Measurements from ENCODE around the gene SEC14L1.

Gene SEC14L1

DNA sequence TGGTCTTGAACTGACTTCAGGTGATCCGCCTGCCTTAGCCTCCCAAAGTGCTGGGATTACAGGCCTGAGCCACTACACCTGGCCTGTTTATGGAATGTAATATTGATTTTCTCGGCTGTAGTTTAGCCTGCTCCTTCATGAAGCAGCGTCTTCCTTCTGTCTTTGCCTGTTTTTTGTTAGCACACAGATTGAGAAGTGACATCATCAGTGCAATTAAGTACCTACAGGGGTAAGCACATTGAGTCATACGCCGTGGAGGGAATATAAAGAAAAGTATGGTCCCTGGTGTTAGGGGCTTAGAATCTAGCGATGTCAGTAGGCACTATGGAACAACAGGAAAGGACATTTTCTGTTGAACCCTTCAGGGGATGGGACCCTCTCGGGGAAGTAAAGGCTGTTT is 48.7 kb upstream of the SEC14L1 start (continued):
- TF ChIP-seq ZNF600 (tag by site-specific recombination; IDR thresholded peaks at IDR 0.05) (peak; percentile 48; the same call in 1 of the 2 replicates), PATZ1 (tag by site-specific recombination; IDR thresholded peaks at IDR 0.05) (no peak), ZNF274 (IDR thresholded peaks at IDR 0.05; ENCODE audit: low read length) (no peak), ZNF274 (tag by site-specific recombination; IDR thresholded peaks at IDR 0.05; ENCODE audit: borderline replicate concordance) (no peak), ZFP3 (tag by site-specific recombination; IDR thresholded peaks at IDR 0.05; ENCODE audit: low read depth) (no peak), ZBTB7A (tag by site-specific recombination; IDR thresholded peaks at IDR 0.05; ENCODE audit: low read depth) (no peak), ZNF610 (tag by site-specific recombination; IDR thresholded peaks at IDR 0.05; ENCODE audit: borderline replicate concordance) (no peak), ZNF561 (tag by site-specific recombination; IDR thresholded peaks at IDR 0.05; ENCODE audit: borderline replicate concordance) (no peak), ZNF660 (tag by site-specific recombination; IDR thresholded peaks at IDR 0.05) (peak; percentile 68), ZBTB21 (tag by site-specific recombination; IDR thresholded peaks at IDR 0.05) (peak; percentile 94), ZNF354C (tag by site-specific recombination; IDR thresholded peaks at IDR 0.05; ENCODE audit: borderline replicate concordance, low read depth) (no peak), ZNF560 (tag by site-specific recombination; IDR thresholded peaks at IDR 0.05; ENCODE audit: borderline replicate concordance) (no peak), KLF9 (tag by site-specific recombination; IDR thresholded peaks at IDR 0.05; ENCODE audit: low read depth) (no peak), MYNN (tag by site-specific recombination; IDR thresholded peaks at IDR 0.05; ENCODE audit: borderline replicate concordance) (no peak), ZNF16 (tag by site-specific recombination; IDR thresholded peaks at IDR 0.05; ENCODE audit: low read depth) (no peak), ZNF121 (tag by site-specific recombination; IDR thresholded peaks at IDR 0.05) (no peak), KLF10 (tag by site-specific recombination; IDR thresholded peaks at IDR 0.05) (no peak), WT1 (tag by site-specific recombination; IDR thresholded peaks at IDR 0.05) (no peak), ZFP69B (tag by site-specific recombination; IDR thresholded peaks at IDR 0.05) (0 out of 2 replicates have a peak, but pooled peaks have one; percentile 35), SCRT1 (tag by site-specific recombination; IDR thresholded peaks at IDR 0.05; ENCODE audit: borderline replicate concordance) (no peak), EGR2 (tag by site-specific recombination; IDR thresholded peaks at IDR 0.05; ENCODE audit: low read depth) (no peak), ZNF549 (tag by site-specific recombination; IDR thresholded peaks at IDR 0.05) (no peak), ZNF473 (tag by site-specific recombination; IDR thresholded peaks at IDR 0.05) (no peak), GFI1B (tag by site-specific recombination; IDR thresholded peaks at IDR 0.05) (no peak), REPIN1 (tag by site-specific recombination; IDR thresholded peaks at IDR 0.05; ENCODE audit: low read depth) (no peak), ZNF529 (tag by site-specific recombination; IDR thresholded peaks at IDR 0.05; ENCODE audit: insufficient replicate concordance) (no peak)
- TF ChIP-seq, protein P1, sequence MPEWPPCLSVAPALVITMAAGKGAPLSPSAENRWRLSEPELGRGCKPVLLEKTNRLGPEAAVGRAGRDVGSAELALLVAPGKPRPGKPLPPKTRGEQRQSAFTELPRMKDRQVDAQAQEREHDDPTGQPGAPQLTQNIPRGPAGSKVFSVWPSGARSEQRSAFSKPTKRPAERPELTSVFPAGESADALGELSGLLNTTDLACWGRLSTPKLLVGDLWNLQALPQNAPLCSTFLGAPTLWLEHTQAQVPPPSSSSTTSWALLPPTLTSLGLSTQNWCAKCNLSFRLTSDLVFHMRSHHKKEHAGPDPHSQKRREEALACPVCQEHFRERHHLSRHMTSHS (tag by site-specific recombination; IDR thresholded peaks at IDR 0.05), result no peak
- TF ChIP-seq, protein P2, sequence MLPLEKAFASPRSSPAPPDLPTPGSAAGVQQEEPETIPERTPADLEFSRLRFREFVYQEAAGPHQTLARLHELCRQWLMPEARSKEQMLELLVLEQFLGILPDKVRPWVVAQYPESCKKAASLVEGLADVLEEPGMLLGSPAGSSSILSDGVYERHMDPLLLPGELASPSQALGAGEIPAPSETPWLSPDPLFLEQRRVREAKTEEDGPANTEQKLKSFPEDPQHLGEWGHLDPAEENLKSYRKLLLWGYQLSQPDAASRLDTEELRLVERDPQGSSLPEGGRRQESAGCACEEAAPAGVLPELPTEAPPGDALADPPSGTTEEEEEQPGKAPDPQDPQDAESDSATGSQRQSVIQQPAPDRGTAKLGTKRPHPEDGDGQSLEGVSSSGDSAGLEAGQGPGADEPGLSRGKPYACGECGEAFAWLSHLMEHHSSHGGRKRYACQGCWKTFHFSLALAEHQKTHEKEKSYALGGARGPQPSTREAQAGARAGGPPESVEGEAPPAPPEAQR (tag by site-specific recombination; IDR thresholded peaks at IDR 0.05), result no peak
- TF ChIP-seq, protein P3, sequence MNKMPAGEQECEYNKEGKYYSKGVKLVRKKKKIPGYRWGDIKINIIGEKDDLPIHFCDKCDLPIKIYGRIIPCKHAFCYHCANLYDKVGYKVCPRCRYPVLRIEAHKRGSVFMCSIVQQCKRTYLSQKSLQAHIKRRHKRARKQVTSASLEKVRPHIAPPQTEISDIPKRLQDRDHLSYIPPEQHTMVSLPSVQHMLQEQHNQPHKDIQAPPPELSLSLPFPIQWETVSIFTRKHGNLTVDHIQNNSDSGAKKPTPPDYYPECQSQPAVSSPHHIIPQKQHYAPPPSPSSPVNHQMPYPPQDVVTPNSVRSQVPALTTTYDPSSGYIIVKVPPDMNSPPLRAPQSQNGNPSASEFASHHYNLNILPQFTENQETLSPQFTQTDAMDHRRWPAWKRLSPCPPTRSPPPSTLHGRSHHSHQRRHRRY (tag by site-specific recombination; IDR thresholded peaks at IDR 0.05), result no peak
- TF ChIP-seq, protein P4, sequence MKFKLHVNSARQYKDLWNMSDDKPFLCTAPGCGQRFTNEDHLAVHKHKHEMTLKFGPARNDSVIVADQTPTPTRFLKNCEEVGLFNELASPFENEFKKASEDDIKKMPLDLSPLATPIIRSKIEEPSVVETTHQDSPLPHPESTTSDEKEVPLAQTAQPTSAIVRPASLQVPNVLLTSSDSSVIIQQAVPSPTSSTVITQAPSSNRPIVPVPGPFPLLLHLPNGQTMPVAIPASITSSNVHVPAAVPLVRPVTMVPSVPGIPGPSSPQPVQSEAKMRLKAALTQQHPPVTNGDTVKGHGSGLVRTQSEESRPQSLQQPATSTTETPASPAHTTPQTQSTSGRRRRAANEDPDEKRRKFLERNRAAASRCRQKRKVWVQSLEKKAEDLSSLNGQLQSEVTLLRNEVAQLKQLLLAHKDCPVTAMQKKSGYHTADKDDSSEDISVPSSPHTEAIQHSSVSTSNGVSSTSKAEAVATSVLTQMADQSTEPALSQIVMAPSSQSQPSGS (tag by site-specific recombination; IDR thresholded peaks at IDR 0.05; ENCODE audit: low read depth), result peak; percentile 88
- TF ChIP-seq, protein P5, sequence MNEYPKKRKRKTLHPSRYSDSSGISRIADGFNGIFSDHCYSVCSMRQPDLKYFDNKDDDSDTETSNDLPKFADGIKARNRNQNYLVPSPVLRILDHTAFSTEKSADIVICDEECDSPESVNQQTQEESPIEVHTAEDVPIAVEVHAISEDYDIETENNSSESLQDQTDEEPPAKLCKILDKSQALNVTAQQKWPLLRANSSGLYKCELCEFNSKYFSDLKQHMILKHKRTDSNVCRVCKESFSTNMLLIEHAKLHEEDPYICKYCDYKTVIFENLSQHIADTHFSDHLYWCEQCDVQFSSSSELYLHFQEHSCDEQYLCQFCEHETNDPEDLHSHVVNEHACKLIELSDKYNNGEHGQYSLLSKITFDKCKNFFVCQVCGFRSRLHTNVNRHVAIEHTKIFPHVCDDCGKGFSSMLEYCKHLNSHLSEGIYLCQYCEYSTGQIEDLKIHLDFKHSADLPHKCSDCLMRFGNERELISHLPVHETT (tag by site-specific recombination; IDR thresholded peaks at IDR 0.05), result no peak
- TF ChIP-seq, protein P6, sequence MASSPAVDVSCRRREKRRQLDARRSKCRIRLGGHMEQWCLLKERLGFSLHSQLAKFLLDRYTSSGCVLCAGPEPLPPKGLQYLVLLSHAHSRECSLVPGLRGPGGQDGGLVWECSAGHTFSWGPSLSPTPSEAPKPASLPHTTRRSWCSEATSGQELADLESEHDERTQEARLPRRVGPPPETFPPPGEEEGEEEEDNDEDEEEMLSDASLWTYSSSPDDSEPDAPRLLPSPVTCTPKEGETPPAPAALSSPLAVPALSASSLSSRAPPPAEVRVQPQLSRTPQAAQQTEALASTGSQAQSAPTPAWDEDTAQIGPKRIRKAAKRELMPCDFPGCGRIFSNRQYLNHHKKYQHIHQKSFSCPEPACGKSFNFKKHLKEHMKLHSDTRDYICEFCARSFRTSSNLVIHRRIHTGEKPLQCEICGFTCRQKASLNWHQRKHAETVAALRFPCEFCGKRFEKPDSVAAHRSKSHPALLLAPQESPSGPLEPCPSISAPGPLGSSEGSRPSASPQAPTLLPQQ (tag by site-specific recombination; IDR thresholded peaks at IDR 0.05), result no peak
